Activated CD4-positive, CD25-positive, alpha-beta regulatory T cell treated with anti-CD3 and anti-CD28 coated beads, Interleukin-2, amount 50 U/mL, for 72 hours (primary cell): ENCODE results near the gene UPK3A.
"Not testable (repeated sequence)": the region's sequence is repeated elsewhere in the genome, so short reads cannot be mapped to it uniquely, and the experiment has no call there.

Experiments used
- DNase-seq: peaks from one replicate; pipeline ENCODE4 v3.0.0; 2021

Gene UPK3A

GRCh38 chr22:45285263-45286058 lies 712 bp downstream of the UPK3A start:
- DNase-seq = no peak

- no peak for DNase-seq
Observed at GRCh38 chr22:45286854-45287551, 2.3 kb downstream of the UPK3A start.

- no peak for DNase-seq
Observed at GRCh38 chr22:45290410-45290936, 5.7 kb downstream of the UPK3A start.

- DNase-seq = no peak
Observed at GRCh38 chr22:45291061-45291930, 6.5 kb downstream of the UPK3A start.

- DNase-seq = no peak
Observed at GRCh38 chr22:45291931-45292290, 7.2 kb downstream of the UPK3A start.

- DNase-seq = no peak
Observed at GRCh38 chr22:45292731-45293442, 8.1 kb downstream of the UPK3A start.

- DNase-seq = no peak
Observed at GRCh38 chr22:45294030-45294429, 9.3 kb downstream of the UPK3A start.

- not testable (repeated sequence) for DNase-seq
Observed at GRCh38 chr22:45295004-45295403, 10.3 kb downstream of the UPK3A start.

- no peak for DNase-seq
Observed at GRCh38 chr22:45295492-45295891, 10.7 kb downstream of the UPK3A start.

GRCh38 chr22:45296628-45297297 lies 12.0 kb downstream of the UPK3A start:
- DNase-seq = no peak

GRCh38 chr22:45298934-45299505 lies 14.3 kb downstream of the UPK3A start:
- no peak for DNase-seq

- no peak for DNase-seq
Observed at GRCh38 chr22:45302751-45303150, 18.0 kb downstream of the UPK3A start.

GRCh38 chr22:45303181-45303580 lies 18.4 kb downstream of the UPK3A start:
- DNase-seq = no peak

- DNase-seq = no peak
Observed at GRCh38 chr22:45304971-45305370, 20.2 kb downstream of the UPK3A start.

- DNase-seq = no peak
Observed at GRCh38 chr22:45305456-45306075, 20.8 kb downstream of the UPK3A start.

- DNase-seq = no peak
Observed at GRCh38 chr22:45306139-45306538, 21.4 kb downstream of the UPK3A start.

- no peak for DNase-seq
Observed at GRCh38 chr22:45308391-45308956, 23.7 kb downstream of the UPK3A start.

- DNase-seq = peak; percentile 39
Observed at GRCh38 chr22:45308957-45309421, 24.2 kb downstream of the UPK3A start.

GRCh38 chr22:45309422-45310227 lies 24.9 kb downstream of the UPK3A start, which contains the start of gene FAM118A:
FAM118A (plus strand) TSS chr22:45309934; CDS start chr22:45322380, 12,446 bp downstream.
- peak; percentile 100 for DNase-seq
